GM20431 (cell line): ENCODE data around the gene EVX2.

Experiments used
- in situ Hi-C: fragments of 300-500 bp; cut with MseI, MboI; formaldehyde crosslinking; loops from one replicate; pipeline ENCODE4 v1.15.0; 2020; ENCODE audit warnings: low sequenced_read_pairs; ENCODE audit not compliant: unreplicated experiment

Gene EVX2

GRCh38 chr2:176083796-176084261, at the start of gene EVX2:
Gene EVX2 (minus strand): TSS chr2:176083962. CDS start chr2:176083776, 186 bp downstream.
- in situ Hi-C loops = loop anchor here (25.0 kb wide), 2 partner anchors 397 to 672 kb away; no protein-coding TSS in a partner anchor

DNA sequence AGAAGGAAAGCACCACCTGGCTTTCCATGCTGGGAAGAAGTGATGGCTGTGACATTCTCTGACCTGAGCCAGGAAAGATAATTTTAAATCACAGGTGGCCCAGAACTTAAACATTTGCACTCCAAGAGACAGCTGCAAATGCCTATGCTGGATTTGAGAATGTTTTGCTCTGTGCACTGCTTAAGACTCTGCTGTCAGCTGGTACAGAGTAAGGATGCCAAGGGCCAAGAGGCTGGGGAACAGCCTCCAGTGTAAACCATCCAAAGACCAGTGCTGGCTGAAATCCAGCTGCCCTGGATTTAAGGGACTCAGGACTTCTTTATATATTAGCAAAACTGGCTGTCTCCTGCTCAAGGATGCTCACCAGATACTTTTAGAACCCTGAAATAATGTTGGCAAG, 49.6 kb upstream of the EVX2 start:
- in situ Hi-C loops = loop anchor here (25.0 kb wide), 2 partner anchors 429 to 1004 kb away; no protein-coding TSS in a partner anchor

DNA sequence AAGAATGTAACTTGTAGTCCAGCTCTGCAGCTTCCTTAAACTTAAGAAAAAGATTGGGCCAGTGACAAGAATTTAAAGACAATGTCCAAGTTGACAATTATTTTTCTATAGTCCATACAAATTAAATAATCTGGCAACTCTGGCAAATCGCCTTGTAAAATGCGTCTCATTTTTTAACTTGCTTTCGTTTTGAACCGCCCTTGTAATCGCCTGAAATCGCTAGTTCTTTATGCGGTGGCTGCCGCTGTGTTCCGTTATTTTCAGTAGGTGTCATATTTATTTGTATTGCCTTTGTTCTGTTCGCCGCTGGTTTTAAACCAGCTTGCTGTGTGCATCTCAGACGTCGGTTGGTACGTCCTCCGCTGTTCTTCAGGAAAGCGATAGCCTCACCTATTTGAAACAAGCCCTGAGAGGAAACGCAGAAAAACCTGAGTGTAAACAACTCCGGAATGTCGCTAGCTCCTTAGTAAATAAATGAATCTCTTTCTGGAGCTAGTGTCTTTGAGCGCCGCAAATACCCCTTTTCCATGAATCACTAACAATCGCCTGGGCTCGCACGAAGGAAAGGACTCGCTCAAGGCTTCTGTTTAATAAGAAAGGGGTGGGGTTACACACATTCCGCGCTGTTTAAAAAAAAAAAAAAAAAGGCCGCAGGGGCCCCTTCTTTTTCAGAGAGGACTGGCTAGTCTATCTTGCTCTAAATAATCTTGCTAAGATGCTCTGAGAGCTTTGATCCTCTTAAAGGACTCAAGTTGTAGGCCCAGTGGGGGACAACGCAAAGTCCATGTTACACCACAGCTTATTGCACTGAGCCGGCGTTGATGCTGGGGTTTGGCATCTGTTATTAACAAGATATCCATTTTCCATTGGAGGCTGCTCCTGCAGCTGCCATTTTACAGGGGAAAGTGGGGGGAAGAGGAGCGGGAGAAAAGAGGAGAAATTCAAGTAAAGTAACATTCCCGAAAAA, 48.7 kb upstream of the EVX2 start:
- in situ Hi-C loops = loop anchor here (25.0 kb wide), 2 partner anchors 430 to 1005 kb away; no protein-coding TSS in a partner anchor

DNA sequence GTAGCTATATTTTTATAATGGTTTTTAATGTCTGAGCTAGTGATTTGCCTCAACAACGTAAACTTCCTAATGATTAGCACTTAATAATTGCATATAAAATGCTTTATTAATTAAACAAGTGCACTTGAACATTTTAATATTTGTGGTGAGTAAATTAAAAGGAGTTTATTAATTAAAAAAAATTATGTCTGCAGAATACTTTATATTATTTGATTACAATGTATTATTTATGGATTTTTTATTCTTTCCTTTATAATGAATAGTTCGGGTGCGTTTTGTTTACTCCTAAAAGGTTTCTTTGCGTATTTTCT, 48.0 kb upstream of the EVX2 start:
- in situ Hi-C loops = loop anchor here (25.0 kb wide), 2 partner anchors 430 to 1005 kb away; no protein-coding TSS in a partner anchor

DNA sequence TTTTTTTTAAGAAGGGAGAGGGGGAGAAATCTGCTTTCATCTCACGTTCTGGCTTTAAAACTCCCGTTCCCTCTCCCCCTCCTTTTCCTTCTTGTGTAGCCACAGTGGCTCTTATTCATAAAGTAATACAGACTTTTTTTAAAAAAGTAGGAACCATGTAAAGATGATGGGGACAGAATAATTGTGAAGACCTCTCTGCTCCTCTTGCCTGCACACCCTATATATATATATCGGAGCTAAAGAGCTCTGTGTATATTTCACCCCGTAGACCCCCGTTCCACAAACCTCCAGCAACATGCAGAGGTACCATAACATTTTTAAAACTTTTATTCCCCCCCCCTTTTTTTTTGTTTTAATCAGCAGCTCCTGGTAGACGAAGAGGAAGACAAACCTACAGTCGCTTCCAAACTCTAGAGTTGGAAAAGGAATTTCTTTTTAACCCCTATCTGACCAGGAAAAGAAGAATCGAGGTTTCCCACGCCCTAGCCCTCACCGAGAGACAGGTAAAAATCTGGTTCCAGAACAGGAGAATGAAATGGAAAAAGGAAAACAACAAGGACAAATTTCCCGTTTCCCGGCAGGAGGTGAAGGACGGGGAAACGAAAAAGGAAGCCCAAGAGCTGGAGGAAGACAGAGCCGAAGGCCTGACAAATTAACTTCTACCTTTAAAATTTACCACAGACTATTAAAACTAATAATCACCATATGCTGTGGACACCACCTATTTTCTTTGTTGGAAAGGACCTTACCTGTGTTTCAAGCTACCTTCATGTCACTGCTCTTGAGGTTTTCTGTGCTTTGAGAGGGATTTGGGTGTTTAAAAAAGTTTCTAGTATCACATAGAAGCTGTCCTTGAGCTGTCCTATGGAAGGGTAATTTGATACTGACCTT, 47.4 kb upstream of the EVX2 start:
- in situ Hi-C loops = loop anchor here (25.0 kb wide), 2 partner anchors 431 to 1006 kb away; no protein-coding TSS in a partner anchor

- in situ Hi-C loops = loop anchor here (25.0 kb wide), 2 partner anchors 432 to 1007 kb away; no protein-coding TSS in a partner anchor
Observed at GRCh38 chr2:176130147-176130956, 46.6 kb upstream of the EVX2 start.

- in situ Hi-C loops = loop anchor here (10.0 to 25.0 kb wide), 3 partner anchors 433 to 1008 kb away; no protein-coding TSS in a partner anchor
Observed at GRCh38 chr2:176129813-176130146, 46.0 kb upstream of the EVX2 start.

DNA sequence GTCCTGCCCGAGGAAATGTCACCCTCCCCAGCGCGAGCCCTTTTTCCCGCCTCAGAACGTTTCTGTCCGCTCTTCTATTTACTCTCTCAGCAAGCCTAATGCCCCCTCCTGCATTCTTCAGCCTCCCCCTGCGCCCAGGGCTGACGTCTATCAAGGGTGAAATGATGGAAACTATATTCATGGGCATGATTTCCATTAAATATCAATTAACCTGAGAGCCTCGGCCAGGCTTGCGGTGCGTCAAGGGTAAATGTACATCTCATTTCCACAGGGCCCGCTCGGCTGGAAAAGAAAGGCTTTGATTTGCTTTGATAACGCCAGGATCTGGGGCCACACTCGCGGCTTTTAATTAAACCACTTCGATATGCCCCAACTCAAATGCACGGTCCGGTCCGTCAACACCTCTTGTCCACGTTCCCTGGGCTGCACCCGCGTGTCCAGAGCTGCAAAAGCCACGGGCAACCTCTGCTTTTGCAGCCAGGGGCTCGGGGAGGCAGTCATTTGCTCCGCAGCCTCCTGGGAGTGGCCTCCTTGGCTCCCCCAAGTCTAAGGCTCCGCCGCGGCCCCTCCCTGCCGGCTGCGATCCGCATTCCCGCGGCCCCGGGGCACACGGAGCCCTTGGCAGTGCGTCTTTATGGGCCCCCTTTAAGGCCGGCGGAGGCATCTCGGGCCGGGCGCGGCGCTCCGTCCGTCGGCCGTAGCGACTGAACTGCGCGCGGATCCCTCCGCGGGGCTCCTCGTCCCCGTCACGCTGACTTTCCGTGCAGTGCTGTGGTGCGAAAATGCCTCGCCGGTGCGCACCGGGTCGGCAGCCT, 45.4 kb upstream of the EVX2 start, which contains the start of gene HOXD8:
Gene HOXD8 (plus strand): TSS at position 724 of the 815 bp plus-strand sequence. CDS start 662 bp downstream, outside the sequence.
- in situ Hi-C loops = loop anchor here (10.0 to 25.0 kb wide), 3 partner anchors 433 to 1008 kb away; no protein-coding TSS in a partner anchor

- in situ Hi-C loops = loop anchor here (10.0 to 25.0 kb wide), 3 partner anchors 434 to 1009 kb away; no protein-coding TSS in a partner anchor
Observed at GRCh38 chr2:176128172-176128981, 44.6 kb upstream of the EVX2 start.

- in situ Hi-C loops = loop anchor here (10.0 to 25.0 kb wide), 3 partner anchors 435 to 1010 kb away; no protein-coding TSS in a partner anchor
Observed at GRCh38 chr2:176127774-176128072, 44.0 kb upstream of the EVX2 start.

GRCh38 chr2:176126929-176127773, 43.4 kb upstream of the EVX2 start:
- in situ Hi-C loops = loop anchor here (10.0 to 25.0 kb wide), 3 partner anchors 435 to 1010 kb away; no protein-coding TSS in a partner anchor

DNA sequence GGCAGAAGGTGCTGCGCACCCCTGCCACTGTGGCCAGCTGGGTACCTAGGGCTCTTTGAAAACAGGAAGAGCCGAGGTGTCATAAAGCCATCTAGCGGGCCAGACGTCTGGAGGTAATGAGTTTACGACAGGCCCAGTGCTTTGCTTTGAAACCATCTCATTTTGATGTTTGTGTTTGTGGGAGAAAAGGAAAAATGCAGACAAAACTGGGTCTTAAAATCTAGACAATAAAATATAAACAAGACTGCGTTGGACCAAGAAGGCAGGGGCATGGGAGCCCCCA, 42.0 kb upstream of the EVX2 start:
- in situ Hi-C loops = loop anchor here (10.0 to 25.0 kb wide), 3 partner anchors 437 to 1012 kb away; no protein-coding TSS in a partner anchor

GRCh38 chr2:176124947-176125771, 41.4 kb upstream of the EVX2 start:
- in situ Hi-C loops = loop anchor here (10.0 to 25.0 kb wide), 3 partner anchors 437 to 1012 kb away; no protein-coding TSS in a partner anchor

- in situ Hi-C loops = loop anchor here (10.0 kb wide), 1 partner anchor 520 kb away; no protein-coding TSS in a partner anchor
Observed at GRCh38 chr2:176124110-176124946, 40.6 kb upstream of the EVX2 start.
